GM21786 (cell line): ENCODE results near the gene KIAA1755.

Experiments
- ATAC-seq: cut with Tn5 transposase; IDR thresholded peaks from one replicate; pipeline ENCODE4 v1.9.1; 2021; ENCODE audit not compliant: unreplicated experiment

The KIAA1755 gene

GRCh38 chr20:38208088-38208487 lies 52.4 kb downstream of the KIAA1755 start:
- no peak for ATAC-seq

GRCh38 chr20:38207621-38208020 lies 52.9 kb downstream of the KIAA1755 start:
- no peak for ATAC-seq

- no peak for ATAC-seq
Measured at GRCh38 chr20:38205001-38205400, 55.5 kb downstream of the KIAA1755 start.

- no peak for ATAC-seq
Measured at GRCh38 chr20:38203981-38204357, 56.6 kb downstream of the KIAA1755 start.

- ATAC-seq = no peak
Measured at GRCh38 chr20:38203337-38203980, 57.1 kb downstream of the KIAA1755 start.

- no peak for ATAC-seq
Measured at GRCh38 chr20:38202982-38203293, 57.6 kb downstream of the KIAA1755 start.

GRCh38 chr20:38202153-38202981 lies 58.2 kb downstream of the KIAA1755 start:
- no peak for ATAC-seq

GRCh38 chr20:38201356-38201755 lies 59.2 kb downstream of the KIAA1755 start:
- no peak for ATAC-seq

- ATAC-seq = no peak
Measured at GRCh38 chr20:38200646-38201045, 59.9 kb downstream of the KIAA1755 start.

- ATAC-seq = no peak
Measured at GRCh38 chr20:38199501-38200390, 60.8 kb downstream of the KIAA1755 start.

GRCh38 chr20:38198238-38198861 lies 62.2 kb downstream of the KIAA1755 start:
- ATAC-seq = no peak

GRCh38 chr20:38197619-38198018 lies 62.9 kb downstream of the KIAA1755 start:
- no peak for ATAC-seq

GRCh38 chr20:38197217-38197616 lies 63.3 kb downstream of the KIAA1755 start:
- no peak for ATAC-seq

- no peak for ATAC-seq
Measured at GRCh38 chr20:38196592-38196991, 63.9 kb downstream of the KIAA1755 start.

- ATAC-seq = no peak
Measured at GRCh38 chr20:38196076-38196475, 64.5 kb downstream of the KIAA1755 start.

- ATAC-seq = no peak
Measured at GRCh38 chr20:38195521-38195920, 65.0 kb downstream of the KIAA1755 start.

GRCh38 chr20:38194971-38195504 lies 65.5 kb downstream of the KIAA1755 start:
- no peak for ATAC-seq

GRCh38 chr20:38193586-38194105 lies 66.9 kb downstream of the KIAA1755 start:
- no peak for ATAC-seq

- no peak for ATAC-seq
Measured at GRCh38 chr20:38192323-38192885, 68.1 kb downstream of the KIAA1755 start.

- no peak for ATAC-seq
Measured at GRCh38 chr20:38191654-38192053, 68.9 kb downstream of the KIAA1755 start.
